ENCODE measurements around the gene COL11A2.

Gene COL11A2

GRCh38 chr6:33213989-33214335 is 21.7 kb upstream of the COL11A2 start:
- H3K4me3 ChIP-seq (ENCODE audit: low read depth, low read length): peak overlapping the region; percentile 77
- H3K4me1 ChIP-seq (ENCODE audit: control insufficient read depth, insufficient read depth, low read length): peaks cover 21% of the 10 kb centered on the region
- no peak overlapping the region for H3K9ac ChIP-seq (ENCODE audit: low read depth, low read length)
- peaks cover 97% of the 10 kb centered on the region for H3K27me3 ChIP-seq (ENCODE audit: control insufficient read depth, insufficient read depth, low read length)
- H3K36me3 ChIP-seq (ENCODE audit: control insufficient read depth, insufficient read depth, low read length): peaks cover 5% of the 10 kb centered on the region
- H3K9me3 ChIP-seq (ENCODE audit: control insufficient read depth, insufficient read depth, low read length): no peaks in the 10 kb centered on the region

GRCh38 chr6:33213166-33213988 is 21.1 kb upstream of the COL11A2 start:
- Histone ChIP-seq H3K27me3 (ENCODE audit: control insufficient read depth, insufficient read depth, low read length) (peaks cover 93% of the 10 kb centered on the region), H3K36me3 (ENCODE audit: control insufficient read depth, insufficient read depth, low read length) (peaks cover 5% of the 10 kb centered on the region), H3K4me3 (ENCODE audit: low read depth, low read length) (peak overlapping the region; percentile 77), H3K4me1 (ENCODE audit: control insufficient read depth, insufficient read depth, low read length) (peaks cover 22% of the 10 kb centered on the region), H3K9ac (ENCODE audit: low read depth, low read length) (peak overlapping the region; percentile 37), H3K9me3 (ENCODE audit: control insufficient read depth, insufficient read depth, low read length) (no peaks in the 10 kb centered on the region)

GRCh38 chr6:33212857-33213165 is 20.5 kb upstream of the COL11A2 start:
- Histone ChIP-seq H3K4me3 (ENCODE audit: low read depth, low read length) (peak overlapping the region; percentile 77), H3K27me3 (ENCODE audit: control insufficient read depth, insufficient read depth, low read length) (peaks cover 90% of the 10 kb centered on the region), H3K9ac (ENCODE audit: low read depth, low read length) (peak overlapping the region; percentile 37), H3K4me1 (ENCODE audit: control insufficient read depth, insufficient read depth, low read length) (peaks cover 22% of the 10 kb centered on the region), H3K36me3 (ENCODE audit: control insufficient read depth, insufficient read depth, low read length) (peaks cover 5% of the 10 kb centered on the region), H3K9me3 (ENCODE audit: control insufficient read depth, insufficient read depth, low read length) (no peaks in the 10 kb centered on the region)

GRCh38 chr6:33211666-33212422 is 19.6 kb upstream of the COL11A2 start:
- Histone ChIP-seq H3K4me1 (ENCODE audit: control insufficient read depth, insufficient read depth, low read length) (peaks cover 22% of the 10 kb centered on the region), H3K4me3 (ENCODE audit: low read depth, low read length) (peak overlapping the region; percentile 43), H3K9me3 (ENCODE audit: control insufficient read depth, insufficient read depth, low read length) (no peaks in the 10 kb centered on the region), H3K27me3 (ENCODE audit: control insufficient read depth, insufficient read depth, low read length) (peaks cover 87% of the 10 kb centered on the region), H3K9ac (ENCODE audit: low read depth, low read length) (no peak overlapping the region), H3K36me3 (ENCODE audit: control insufficient read depth, insufficient read depth, low read length) (peaks cover 5% of the 10 kb centered on the region)

GRCh38 chr6:33211136-33211535 is 18.9 kb upstream of the COL11A2 start:
- Histone ChIP-seq H3K9me3 (ENCODE audit: control insufficient read depth, insufficient read depth, low read length) (no peaks in the 10 kb centered on the region), H3K4me1 (ENCODE audit: control insufficient read depth, insufficient read depth, low read length) (peaks cover 22% of the 10 kb centered on the region), H3K9ac (ENCODE audit: low read depth, low read length) (no peak overlapping the region), H3K4me3 (ENCODE audit: low read depth, low read length) (no peak overlapping the region), H3K36me3 (ENCODE audit: control insufficient read depth, insufficient read depth, low read length) (peaks cover 5% of the 10 kb centered on the region), H3K27me3 (ENCODE audit: control insufficient read depth, insufficient read depth, low read length) (peaks cover 87% of the 10 kb centered on the region)

- peaks cover 16% of the 10 kb centered on the region for H3K4me1 ChIP-seq (ENCODE audit: control insufficient read depth, insufficient read depth, low read length)
- H3K9ac ChIP-seq (ENCODE audit: low read depth, low read length): no peak overlapping the region
- peaks cover 5% of the 10 kb centered on the region for H3K36me3 ChIP-seq (ENCODE audit: control insufficient read depth, insufficient read depth, low read length)
- H3K27me3 ChIP-seq (ENCODE audit: control insufficient read depth, insufficient read depth, low read length): peaks cover 86% of the 10 kb centered on the region
- no peaks in the 10 kb centered on the region for H3K9me3 ChIP-seq (ENCODE audit: control insufficient read depth, insufficient read depth, low read length)
- H3K4me3 ChIP-seq (ENCODE audit: low read depth, low read length): no peak overlapping the region
These were observed 17.6 kb upstream of the COL11A2 start for GRCh38 chr6:33209856-33210255.

- Histone ChIP-seq H3K36me3 (ENCODE audit: control insufficient read depth, insufficient read depth, low read length) (peaks cover 12% of the 10 kb centered on the region), H3K9me3 (ENCODE audit: control insufficient read depth, insufficient read depth, low read length) (no peaks in the 10 kb centered on the region), H3K4me1 (ENCODE audit: control insufficient read depth, insufficient read depth, low read length) (peaks cover 13% of the 10 kb centered on the region), H3K27me3 (ENCODE audit: control insufficient read depth, insufficient read depth, low read length) (peaks cover 71% of the 10 kb centered on the region), H3K9ac (ENCODE audit: low read depth, low read length) (peak within 1 kb of the TSS; percentile 37), H3K4me3 (ENCODE audit: low read depth, low read length) (peak within 1 kb of the TSS; percentile 90)
These were observed 16.1 kb upstream of the COL11A2 start, which contains the start of gene RING1 for GRCh38 chr6:33208091-33208967. RING1 (plus strand) TSS chr6:33208500; CDS start chr6:33208823, 323 bp downstream.

- Histone ChIP-seq H3K36me3 (ENCODE audit: control insufficient read depth, insufficient read depth, low read length) (peaks cover 18% of the 10 kb centered on the region), H3K27me3 (ENCODE audit: control insufficient read depth, insufficient read depth, low read length) (peaks cover 64% of the 10 kb centered on the region), H3K9ac (ENCODE audit: low read depth, low read length) (peak overlapping the region; percentile 37), H3K4me1 (ENCODE audit: control insufficient read depth, insufficient read depth, low read length) (peaks cover 13% of the 10 kb centered on the region), H3K4me3 (ENCODE audit: low read depth, low read length) (peak overlapping the region; percentile 90), H3K9me3 (ENCODE audit: control insufficient read depth, insufficient read depth, low read length) (no peaks in the 10 kb centered on the region)
These were observed 15.4 kb upstream of the COL11A2 start for GRCh38 chr6:33207552-33208090.

GRCh38 chr6:33206864-33207551 is 14.7 kb upstream of the COL11A2 start:
- no peak overlapping the region for H3K9ac ChIP-seq (ENCODE audit: low read depth, low read length)
- H3K27me3 ChIP-seq (ENCODE audit: control insufficient read depth, insufficient read depth, low read length): peaks cover 58% of the 10 kb centered on the region
- peaks cover 24% of the 10 kb centered on the region for H3K36me3 ChIP-seq (ENCODE audit: control insufficient read depth, insufficient read depth, low read length)
- no peaks in the 10 kb centered on the region for H3K9me3 ChIP-seq (ENCODE audit: control insufficient read depth, insufficient read depth, low read length)
- H3K4me3 ChIP-seq (ENCODE audit: low read depth, low read length): peak overlapping the region; percentile 90
- peaks cover 15% of the 10 kb centered on the region for H3K4me1 ChIP-seq (ENCODE audit: control insufficient read depth, insufficient read depth, low read length)

- H3K4me1 ChIP-seq (ENCODE audit: control insufficient read depth, insufficient read depth, low read length): peaks cover 19% of the 10 kb centered on the region
- no peak overlapping the region for H3K9ac ChIP-seq (ENCODE audit: low read depth, low read length)
- no peaks in the 10 kb centered on the region for H3K9me3 ChIP-seq (ENCODE audit: control insufficient read depth, insufficient read depth, low read length)
- H3K4me3 ChIP-seq (ENCODE audit: low read depth, low read length): peak overlapping the region; percentile 35
- H3K27me3 ChIP-seq (ENCODE audit: control insufficient read depth, insufficient read depth, low read length): peaks cover 51% of the 10 kb centered on the region
- peaks cover 29% of the 10 kb centered on the region for H3K36me3 ChIP-seq (ENCODE audit: control insufficient read depth, insufficient read depth, low read length)
These were observed 14.0 kb upstream of the COL11A2 start for GRCh38 chr6:33206027-33206863.
